GM18517 (cell line): Measurements from ENCODE around the gene NDUFAF8.
"Not testable (repeated sequence)": the region's sequence is repeated elsewhere in the genome, so short reads cannot be mapped to it uniquely, and the experiment has no call there.

ENCODE experiments used
- ATAC-seq: cut with Tn5 transposase; IDR thresholded peaks from one replicate; pipeline ENCODE4 v1.9.1; 2021; ENCODE audit warnings: mild to moderate bottlenecking, moderate library complexity; ENCODE audit not compliant: unreplicated experiment

NDUFAF8 gene

DNA sequence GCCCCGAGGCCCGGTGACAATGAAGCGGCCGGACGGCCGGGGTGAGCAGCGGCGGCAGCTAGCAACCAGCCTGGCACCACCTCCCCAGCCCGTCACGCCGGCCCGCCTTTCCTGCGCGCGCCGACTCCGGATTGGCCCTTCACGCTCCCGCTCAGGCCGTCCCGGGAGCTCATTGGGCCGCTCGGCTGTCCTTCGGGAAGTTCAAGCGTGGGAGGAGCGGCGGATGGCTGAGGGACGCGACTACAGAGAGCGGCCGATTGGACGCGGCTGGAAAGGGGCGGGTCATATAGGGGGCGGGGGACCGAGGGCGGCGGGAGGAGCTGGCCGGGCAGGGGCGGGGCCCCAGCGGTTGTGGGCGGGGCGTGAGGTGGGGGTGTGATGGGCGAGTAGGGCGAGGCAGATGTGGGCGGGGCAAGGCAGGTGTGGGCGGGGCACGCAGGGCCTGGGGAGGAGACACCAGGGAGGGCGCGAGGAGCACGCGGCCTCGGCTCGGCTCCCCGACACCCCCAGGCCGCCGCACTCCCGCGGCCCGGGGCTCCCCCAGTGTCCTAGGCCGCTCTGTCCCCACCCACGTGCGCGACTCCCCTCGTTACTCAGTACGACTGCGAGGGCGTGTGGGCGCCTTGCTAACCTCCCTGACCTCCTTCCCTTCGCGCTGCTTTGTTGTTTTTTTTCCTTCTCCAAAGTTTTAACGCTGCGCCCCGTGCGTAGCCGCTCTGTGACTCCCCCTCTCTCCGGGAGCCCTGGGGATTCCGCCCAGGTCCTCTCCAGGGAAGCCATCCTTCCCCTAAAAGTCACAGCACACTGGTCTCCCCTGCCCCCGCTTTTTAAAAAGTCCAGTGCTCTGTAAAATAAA, 16.0 kb upstream of the NDUFAF8 start, which contains the start of gene CEP131:
TSS of gene CEP131 (minus strand) at position 60 of the 856 bp plus-strand sequence. CDS start 2,909 bp downstream, outside the sequence.
- ATAC-seq = peak; percentile 75

DNA sequence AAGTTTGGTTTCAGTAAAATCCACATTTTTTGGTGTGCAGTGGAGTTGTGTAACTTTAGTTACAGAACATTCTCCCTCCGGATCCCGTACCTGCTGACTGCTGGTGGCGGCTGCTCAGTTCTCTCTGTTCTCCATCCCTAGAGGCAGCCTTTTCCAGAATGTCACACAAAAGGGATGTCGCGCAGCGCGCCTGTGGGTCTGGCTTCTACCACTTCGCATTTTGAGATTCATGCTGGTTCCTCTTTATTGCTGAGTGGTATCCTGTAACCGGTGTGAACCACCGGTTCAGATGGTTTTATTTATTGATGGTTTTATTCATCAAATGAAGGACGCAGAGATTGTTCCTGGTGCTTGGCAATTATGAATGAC, 15.4 kb upstream of the NDUFAF8 start:
- ATAC-seq = no peak

DNA sequence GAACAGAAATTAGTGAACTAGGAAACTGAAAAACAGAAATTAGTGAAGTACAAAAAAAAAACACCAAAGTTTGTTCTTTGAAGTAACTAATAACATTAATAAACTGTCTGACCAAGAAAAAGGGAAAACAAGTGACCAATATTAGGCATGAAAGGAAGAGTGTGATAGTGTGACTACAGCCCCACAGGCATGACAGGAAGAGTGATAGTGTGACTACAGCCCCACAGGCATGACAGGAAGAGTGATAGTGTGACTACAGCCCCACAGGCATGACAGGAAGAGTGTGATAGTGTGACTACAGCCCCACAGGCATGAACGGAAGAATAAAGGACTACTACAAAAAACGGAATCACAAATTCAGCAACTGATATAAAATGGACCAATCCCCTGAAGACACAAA, 11.5 kb upstream of the NDUFAF8 start:
- ATAC-seq = not testable (repeated sequence)

DNA sequence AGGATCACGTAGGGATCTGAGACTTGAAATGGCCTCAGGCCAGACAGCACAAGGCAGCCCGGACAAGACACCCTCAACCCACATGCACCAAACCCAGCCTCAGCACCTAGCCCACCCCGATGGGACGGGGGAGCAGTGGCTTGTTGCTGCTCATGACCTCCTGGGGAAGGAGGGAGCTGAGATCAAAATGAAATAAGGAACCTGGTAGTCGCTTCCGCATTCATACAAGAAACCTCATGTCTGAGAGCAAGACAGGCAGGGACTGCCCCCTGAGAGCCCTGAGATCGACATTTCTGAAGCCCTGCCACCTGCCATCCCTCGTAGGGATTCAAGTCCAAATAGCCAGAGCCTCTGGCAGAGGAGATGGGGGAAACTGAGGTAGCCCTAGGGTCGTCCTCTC, 10.7 kb upstream of the NDUFAF8 start:
- ATAC-seq = no peak

DNA sequence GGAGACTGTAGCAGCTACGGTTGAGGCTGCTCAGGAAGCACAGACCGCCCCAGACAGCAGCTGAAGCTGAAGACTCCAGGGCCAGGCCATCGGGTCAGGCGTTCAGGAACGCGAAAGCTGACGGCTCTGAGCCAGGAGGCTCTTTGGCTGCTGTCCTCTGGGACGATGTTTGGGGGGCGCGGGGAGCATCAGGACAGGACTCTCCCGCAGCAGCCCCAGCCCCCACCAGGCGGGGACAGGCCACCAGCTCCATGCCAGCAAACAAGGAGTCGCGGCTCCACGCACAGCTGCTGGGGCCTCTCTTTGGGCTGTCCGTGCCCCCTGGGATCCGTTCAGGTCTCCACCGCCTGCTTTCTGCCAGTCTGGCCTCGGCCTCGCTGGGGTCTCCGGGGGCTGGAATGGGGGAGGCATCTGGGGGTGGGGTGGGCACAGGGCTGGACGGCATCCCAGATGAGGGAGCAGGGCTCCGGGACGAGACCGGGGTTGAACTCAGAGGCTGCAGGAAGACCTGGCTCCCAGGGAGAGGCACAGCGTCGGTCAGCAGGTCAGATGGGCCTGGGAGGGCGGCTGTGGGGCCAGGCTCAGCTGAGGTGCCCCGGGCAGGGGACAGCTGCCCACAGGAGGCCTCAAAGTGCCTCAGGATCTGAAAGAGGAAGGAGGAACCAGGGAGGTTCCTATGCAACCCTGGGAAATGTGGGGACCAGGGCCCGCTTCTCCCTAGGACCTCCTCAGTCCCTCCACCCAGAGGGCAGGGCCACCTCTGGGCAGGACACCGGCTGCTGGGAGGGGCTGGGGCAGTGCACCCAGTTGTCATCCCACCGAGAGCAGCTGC, 10.1 kb upstream of the NDUFAF8 start:
- ATAC-seq = no peak

DNA sequence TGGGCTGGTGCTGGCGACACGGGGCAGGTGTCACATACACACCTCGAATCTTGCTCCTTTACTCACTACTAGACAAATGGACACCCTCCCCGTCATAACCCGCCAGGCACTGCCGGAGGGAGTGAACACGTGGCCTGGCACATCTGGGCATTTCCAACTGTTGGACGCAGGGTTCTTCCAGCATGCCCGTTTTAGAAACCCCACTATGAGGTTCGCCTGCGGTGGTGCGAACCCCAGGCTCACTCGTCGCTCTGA, 9.5 kb upstream of the NDUFAF8 start:
- no peak for ATAC-seq

DNA sequence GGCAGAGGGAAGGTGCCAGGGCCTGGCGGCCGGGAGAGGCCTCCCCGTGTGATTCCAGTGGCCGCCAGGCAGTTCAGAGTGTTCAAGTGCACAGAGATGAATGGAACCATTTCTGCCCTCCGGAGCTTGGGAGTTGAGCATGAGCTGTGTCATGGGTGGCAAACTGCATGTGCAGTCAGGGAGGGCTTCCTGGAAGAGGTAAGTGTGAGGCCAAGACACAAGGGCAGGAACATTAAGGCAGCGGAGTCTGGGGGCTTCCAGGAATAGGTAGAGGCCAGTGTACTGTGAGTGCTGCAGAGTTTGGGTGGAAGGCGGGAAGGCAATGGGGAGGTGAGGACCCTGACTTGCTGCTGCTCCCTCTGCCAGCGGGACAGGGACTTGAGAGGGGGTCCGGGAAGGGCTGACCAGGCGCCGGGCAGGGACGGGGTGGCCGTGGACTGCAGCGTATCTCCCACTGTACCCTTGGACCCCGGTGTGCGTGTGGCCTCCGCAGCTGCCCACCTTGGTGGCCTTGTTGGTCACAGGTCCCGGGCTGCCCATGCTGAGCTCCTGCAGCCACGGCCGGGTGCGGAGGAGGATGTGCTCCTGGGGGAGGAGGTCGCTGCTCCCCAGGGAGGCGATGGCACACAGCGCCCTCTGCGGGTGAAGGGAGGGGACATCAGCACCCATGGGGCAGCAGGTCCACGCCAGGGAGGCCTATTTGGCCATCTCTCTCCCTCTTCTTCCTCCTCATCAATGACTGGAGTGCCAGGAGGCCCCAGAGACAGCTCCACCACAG, 8.9 kb upstream of the NDUFAF8 start:
- ATAC-seq = no peak

DNA sequence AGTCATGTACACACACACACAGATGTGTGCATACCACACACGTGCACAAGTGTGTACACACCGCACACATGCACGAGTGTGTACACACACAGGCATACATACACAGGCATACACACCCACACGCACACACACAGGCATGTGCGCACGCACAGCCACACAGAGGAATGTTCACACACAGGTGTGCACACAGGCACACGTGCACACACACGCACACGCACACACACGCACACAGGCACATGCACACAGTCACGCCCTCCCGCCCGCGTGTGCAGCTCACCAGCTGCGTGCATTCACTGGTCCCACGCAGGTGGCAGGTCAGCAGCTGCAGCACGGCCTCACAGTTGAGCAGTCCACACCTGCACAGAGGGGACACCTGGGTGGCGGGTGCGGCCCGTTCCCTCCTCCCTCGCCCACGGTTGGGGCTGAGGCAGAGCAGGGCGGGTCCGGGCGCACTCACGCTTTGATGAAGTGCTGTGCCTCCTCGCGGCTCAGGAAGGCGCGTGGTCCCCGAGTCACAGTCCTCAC, 7.9 kb upstream of the NDUFAF8 start:
- no peak for ATAC-seq

DNA sequence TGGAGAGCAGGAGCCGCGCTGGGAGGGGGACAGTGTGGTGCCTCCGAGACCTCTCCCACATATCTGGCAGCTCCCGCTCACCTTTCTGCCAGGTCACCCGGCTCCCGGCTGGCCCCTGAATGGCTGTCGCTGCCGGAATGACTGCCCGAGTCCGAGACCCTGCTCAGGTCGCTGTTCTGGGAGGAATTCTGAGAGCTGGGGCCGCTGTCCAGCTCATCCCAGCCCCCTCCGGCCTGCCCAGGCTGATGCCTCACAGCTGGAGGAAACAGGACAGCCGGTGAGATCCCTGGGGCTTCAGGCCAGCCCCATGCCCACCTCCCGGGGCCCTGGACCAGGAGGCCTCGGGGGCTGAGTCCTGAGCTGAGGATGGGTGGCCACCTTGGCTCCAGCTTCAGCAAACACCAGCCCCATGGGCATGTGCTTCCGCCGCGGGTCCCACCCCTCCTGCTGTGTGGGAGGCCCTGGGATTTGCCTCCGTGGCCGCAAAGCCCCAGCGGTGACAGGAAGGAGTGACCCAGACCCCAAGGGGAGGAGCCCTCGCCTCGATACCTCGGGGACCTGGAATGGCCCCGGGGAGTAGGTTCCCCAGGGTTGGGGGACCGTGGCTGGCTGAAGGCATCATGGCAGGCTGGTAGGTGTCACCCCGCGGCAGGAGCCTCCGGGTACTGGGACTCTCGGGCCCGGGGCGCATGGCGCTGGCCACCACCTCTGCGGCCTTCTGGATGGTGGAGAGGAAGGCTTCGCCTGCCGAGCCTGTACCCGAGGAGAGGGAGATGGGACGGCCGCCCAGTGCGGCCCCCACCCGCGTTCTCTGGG, 7.1 kb upstream of the NDUFAF8 start:
- no peak for ATAC-seq

DNA sequence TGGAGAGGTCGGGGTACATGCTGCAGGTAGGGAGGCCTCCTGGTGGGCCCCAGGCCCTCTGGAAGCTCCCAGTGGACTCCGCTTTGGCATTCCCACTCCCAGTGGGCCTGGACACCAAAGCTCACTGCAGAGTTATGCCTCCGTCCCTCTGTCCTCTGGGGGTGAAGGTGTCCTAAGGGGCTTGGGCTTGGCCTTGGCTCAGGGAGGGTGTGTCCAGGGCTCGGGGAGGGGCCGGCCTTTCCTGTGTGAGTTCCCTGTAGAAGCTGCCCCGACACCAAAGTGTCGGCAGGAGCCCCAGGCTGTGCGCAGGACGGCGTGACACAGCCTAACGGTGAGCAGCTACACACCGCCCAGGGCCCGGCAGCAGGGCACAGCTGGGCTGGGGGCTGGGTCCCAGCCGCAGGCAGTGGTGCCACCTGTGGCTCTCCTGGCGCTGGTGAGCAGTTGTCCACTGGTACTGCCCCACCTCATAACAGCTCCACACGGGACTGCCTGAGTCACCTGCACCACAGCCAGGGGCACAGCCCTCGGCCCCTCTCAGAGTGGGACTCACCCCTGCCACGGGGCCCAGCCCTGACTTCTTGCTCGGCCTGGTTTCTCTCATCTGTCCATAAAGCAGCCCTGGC, 6.4 kb upstream of the NDUFAF8 start:
- no peak for ATAC-seq

DNA sequence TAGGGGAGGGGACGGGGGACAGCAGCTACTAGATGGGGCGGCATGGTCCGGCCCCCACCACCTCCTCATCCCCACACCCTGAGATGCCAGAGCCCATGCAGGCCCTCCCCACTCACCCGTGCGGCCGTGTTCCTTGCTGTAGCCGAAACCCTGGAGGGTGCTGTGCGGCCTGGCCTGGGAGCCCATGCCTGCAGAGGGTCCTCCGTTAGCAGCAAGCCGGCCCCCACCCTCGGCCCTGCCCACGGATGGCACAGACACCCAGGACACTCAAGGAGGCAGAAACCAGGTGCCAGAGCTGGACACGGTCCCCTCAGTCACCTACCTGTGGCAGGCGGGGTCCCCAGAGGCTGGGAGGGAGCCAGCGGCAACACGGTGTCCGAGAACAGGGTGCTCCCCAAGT, 5.8 kb upstream of the NDUFAF8 start:
- no peak for ATAC-seq

DNA sequence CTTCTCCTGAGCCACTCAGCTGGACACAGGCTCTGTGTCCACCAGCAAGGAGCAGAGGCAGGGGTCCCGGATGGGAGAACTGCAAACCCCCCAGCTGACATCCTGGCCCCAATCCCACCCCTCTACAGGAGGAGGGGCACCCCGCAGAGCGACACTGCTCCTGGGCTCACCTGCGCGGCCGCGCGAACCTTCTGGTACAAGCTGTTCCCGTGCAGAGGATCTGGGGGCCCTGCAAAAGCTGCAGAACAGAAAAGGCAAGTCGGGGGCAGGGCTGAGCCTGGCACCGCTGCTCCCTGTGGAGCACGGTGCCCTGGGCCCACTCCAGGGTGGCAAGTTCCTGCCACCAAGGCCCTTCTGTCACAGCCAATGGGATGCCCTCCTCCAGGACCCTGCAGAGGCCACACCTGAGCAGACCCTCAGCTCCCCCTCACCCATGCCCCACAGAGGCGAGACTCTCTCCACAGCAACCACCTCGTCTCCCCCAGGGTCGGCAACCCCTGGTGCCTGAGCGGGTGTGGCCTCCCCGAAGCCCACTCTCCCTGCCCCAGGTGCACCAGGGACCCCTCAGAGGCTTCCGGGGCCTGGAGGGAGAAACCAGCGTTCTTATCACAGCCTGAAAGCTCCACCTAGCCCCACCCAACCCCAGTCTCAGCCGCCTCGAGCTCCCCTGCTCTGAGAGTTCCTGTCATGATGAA, 5.2 kb upstream of the NDUFAF8 start:
- no peak for ATAC-seq

DNA sequence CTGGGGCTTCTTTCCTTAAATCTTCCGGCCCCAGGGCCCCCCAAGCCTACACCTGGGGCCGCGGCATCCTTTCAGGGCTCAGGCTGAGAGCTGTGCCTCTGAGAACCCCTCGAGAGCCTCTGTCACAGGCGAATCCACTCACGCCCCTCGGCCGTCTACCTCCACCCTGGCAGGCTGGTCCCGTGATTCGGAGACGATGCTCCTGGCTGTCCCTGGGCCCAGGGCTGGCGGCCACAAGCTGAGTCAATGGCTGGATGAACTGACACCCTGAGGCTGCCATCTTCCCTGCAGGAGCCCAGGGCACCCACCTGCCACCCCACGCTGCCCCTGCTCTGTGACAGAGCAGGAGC, 4.6 kb upstream of the NDUFAF8 start:
- ATAC-seq = no peak

DNA sequence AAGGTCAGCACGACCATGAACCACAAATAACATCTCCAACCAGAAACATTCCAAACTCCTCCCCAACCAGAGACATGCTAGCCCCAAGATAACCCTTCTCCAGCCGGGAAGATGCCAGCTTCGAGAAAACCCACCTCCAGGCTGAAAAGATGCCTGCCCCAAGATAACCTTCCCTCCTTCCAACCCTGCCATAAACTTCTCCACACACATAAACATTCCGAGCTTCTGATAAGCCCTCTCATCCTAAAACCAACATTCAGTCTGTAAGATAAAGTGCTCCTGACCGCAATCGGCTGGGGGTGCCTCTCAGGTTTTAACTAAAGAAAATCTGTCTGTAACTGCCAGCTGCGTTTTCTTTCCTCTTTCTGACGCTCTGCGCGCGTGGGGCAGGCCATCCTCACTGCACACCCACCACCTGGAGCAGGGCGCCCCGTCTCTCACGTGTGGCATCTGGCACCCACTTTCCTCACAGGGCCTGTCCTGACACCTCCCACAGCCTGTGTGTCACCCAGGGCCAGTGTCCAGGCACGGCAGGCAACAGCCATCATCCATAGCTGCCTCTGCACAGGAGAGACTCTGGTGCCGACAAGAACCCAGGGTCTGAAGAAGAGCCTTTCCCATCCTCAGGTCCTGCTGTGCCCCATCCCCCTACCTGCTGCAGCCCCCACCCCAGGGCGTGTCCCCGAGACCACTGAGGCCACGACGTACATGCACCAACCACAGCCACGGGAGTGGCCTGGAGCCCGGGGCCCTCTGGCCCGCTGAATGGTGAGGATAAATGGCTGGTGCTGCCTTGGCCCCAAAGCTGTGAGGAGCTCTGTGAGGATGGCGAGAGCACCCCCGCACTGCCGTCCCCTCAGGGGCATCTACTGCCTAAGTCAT, 3.9 kb upstream of the NDUFAF8 start:
- ATAC-seq = no peak

DNA sequence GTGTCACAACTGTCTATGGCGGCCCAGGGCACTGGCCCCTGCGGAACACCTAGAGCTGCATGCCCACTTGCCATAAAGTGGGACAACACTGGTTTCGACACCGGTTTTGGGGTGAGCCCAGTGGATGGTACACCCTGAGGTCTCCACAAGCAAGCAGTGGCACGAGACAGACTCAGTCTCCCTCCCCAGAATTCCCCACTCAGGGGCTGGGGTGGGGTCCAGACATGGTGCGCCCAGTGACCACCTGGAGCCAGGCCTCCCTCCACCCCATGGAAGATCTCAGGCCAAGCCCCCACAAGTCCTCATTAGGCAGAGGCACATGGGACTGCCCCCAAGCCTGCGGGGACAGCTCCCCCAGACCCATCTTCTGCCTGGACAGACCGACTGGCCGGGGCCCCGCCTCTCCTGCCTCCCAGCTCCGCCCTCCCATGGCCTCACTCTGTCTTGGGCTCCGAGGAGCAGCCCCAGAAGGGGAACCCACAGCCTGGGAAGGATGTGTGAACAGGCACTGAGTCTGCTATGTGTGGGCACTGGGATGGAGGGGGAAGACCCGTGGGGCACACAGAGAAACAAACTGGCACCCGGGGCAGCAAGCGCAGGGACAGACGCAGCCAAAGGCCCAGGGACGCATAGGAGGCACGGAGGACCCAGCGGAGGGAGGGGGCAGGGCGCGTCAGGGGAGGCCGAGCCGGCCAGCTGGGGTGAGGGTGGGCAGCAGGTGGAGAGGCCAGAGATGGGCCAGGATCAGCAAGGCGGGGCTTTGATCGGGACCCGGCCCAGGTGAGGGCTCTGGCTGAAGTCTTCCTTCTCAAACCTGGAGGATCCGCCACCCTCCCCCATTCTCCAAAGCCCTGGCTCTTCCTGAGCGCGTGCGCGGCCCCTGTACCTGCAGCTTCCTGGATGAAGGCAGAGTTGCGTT, 3.0 kb upstream of the NDUFAF8 start:
- ATAC-seq = no peak

DNA sequence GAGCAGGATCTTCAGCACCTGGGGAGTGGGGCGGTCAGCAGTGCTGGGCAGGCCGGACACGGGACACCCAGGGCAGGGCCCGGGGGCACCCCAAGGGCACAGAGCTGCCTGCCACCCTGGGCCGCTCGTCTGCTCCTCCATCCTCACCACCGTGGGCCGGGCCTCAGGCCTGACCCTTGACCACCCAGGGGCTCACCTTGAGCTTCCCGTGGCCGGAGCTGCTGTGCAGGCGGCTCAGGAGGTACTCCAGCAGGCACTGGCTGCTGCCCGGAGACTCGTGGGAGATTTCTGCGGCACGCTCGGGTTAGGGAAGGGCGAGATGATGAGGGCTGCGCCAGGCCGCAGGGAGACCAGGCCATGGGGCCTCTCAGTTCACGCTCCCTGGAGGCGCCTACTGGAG, 2.3 kb upstream of the NDUFAF8 start:
- no peak for ATAC-seq
